ENCODE measurements around the gene LIG1. TPM values are rescaled to one million over a fixed set of nuclear protein-coding genes. Genes with fewer than 3 reads are reported as not detected.

The LIG1 gene
- total RNA-seq, 1 donor from 2014 or later = 19.2 TPM

DNA sequence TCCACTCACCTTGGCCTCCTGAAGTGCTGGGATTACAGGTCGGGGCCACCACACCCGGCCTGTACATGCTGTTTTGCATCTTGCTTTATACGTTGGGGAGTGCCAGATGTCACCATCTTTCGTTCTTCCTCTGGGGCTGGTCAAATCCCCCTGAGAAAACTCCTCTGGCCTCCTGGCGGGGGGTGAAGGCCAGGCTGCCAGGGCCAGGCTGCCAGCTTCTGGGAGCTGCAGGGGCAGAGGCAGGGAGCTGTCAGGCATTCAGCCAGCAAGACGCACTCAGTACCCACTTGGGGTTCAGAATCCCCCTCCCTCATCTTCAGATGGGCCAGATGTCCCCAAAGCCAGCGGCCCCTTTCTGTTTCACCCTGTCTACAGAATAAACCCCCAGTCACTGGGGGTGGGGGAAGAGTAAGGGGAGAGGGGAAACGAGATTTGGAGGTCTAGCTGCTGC is 16.4 kb upstream of the LIG1 start:
- Histone ChIP-seq H3K4me3 (ENCODE audit: insufficient read depth, low read depth, low read length) (no peak overlapping the region), H4K20me1 (ENCODE audit: insufficient read depth, low read length) (no peaks in the 10 kb centered on the region), H3K27me3 (ENCODE audit: insufficient read depth, low read length) (no peaks in the 10 kb centered on the region), H3K27ac (ENCODE audit: low read depth, low read length) (no peak overlapping the region), H3K4me1 (ENCODE audit: insufficient read depth, low read length) (no peaks in the 10 kb centered on the region), H3K9me3 (ENCODE audit: insufficient read depth, low read depth, low read length) (no peaks in the 10 kb centered on the region), H3K9ac (ENCODE audit: low read length) (no peak overlapping the region), H3K36me3 (ENCODE audit: insufficient read depth, low read length) (no peaks in the 10 kb centered on the region), H2AFZ (ENCODE audit: low read depth, low read length) (no peak overlapping the region), H3K4me2 (ENCODE audit: low read length) (no peak overlapping the region), H3K79me2 (ENCODE audit: insufficient read depth, low read length) (no peaks in the 10 kb centered on the region)
- TF ChIP-seq, protein P1, sequence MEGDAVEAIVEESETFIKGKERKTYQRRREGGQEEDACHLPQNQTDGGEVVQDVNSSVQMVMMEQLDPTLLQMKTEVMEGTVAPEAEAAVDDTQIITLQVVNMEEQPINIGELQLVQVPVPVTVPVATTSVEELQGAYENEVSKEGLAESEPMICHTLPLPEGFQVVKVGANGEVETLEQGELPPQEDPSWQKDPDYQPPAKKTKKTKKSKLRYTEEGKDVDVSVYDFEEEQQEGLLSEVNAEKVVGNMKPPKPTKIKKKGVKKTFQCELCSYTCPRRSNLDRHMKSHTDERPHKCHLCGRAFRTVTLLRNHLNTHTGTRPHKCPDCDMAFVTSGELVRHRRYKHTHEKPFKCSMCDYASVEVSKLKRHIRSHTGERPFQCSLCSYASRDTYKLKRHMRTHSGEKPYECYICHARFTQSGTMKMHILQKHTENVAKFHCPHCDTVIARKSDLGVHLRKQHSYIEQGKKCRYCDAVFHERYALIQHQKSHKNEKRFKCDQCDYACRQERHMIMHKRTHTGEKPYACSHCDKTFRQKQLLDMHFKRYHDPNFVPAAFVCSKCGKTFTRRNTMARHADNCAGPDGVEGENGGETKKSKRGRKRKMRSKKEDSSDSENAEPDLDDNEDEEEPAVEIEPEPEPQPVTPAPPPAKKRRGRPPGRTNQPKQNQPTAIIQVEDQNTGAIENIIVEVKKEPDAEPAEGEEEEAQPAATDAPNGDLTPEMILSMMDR (IDR thresholded peaks at IDR 0.05; ENCODE audit: insufficient read depth, low read depth, low read length) = no peak
- TF ChIP-seq EZH2 (IDR thresholded peaks at IDR 0.05; ENCODE audit: insufficient read depth, low read length) = no peak
- H3K4me1 Mint-ChIP-seq (ENCODE audit: low read depth, unreplicated experiment) = peaks cover 2% of the 10 kb centered on the region
- FAIRE-seq (no peak), DNase-seq (ENCODE audit: low read depth) (no peak)
- H3K4me3 Mint-ChIP-seq (ENCODE audit: unreplicated experiment) = no peak overlapping the region
- no peak overlapping the region for H3K27ac Mint-ChIP-seq (ENCODE audit: unreplicated experiment)
- peaks cover 23% of the 10 kb centered on the region for H3K36me3 Mint-ChIP-seq (ENCODE audit: low read depth, unreplicated experiment)
- H3K27me3 Mint-ChIP-seq (ENCODE audit: low read depth, unreplicated experiment) = no peaks in the 10 kb centered on the region
- H3K9me3 Mint-ChIP-seq (ENCODE audit: unreplicated experiment) = peaks cover 2% of the 10 kb centered on the region

DNA sequence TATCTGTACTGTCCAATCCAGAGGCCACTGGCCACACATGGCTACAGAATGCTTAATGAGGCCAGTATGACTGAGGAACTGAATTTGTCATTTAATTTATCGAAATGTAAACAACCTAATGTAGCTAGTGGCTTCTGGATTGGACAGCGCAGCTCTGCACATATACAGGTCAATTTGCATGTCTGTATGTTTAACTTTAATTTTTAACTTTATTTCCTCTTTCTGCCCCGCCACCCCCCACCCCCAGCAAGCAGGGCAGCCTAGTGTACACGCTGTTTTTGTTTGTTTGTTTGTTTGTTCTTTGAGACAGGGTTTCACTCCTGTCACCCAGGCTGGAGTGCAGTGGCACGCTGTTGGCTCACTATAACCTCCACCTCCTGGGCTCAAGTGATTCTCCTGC is 15.9 kb upstream of the LIG1 start:
- no peaks in the 10 kb centered on the region for H4K20me1 ChIP-seq (ENCODE audit: insufficient read depth, low read length)
- H3K36me3 Mint-ChIP-seq (ENCODE audit: low read depth, unreplicated experiment) = peaks cover 24% of the 10 kb centered on the region
- peaks cover 2% of the 10 kb centered on the region for H3K4me1 Mint-ChIP-seq (ENCODE audit: low read depth, unreplicated experiment)
- H3K9me3 Mint-ChIP-seq (ENCODE audit: unreplicated experiment) = peaks cover 6% of the 10 kb centered on the region
- no peaks in the 10 kb centered on the region for H3K9me3 ChIP-seq (ENCODE audit: insufficient read depth, low read depth, low read length)
- H3K4me3 Mint-ChIP-seq (ENCODE audit: unreplicated experiment) = no peak overlapping the region
- H2AFZ ChIP-seq (ENCODE audit: low read depth, low read length) = no peak overlapping the region
- H3K36me3 ChIP-seq (ENCODE audit: insufficient read depth, low read length) = no peaks in the 10 kb centered on the region
- no peak for TF ChIP-seq EZH2 (IDR thresholded peaks at IDR 0.05; ENCODE audit: insufficient read depth, low read length)
- TF ChIP-seq, protein P1 (IDR thresholded peaks at IDR 0.05; ENCODE audit: insufficient read depth, low read depth, low read length) = no peak
- DNase-seq (ENCODE audit: low read depth) = no peak
- H3K27ac Mint-ChIP-seq (ENCODE audit: unreplicated experiment) = no peak overlapping the region
- H3K27ac ChIP-seq (ENCODE audit: low read depth, low read length) = no peak overlapping the region
- no peaks in the 10 kb centered on the region for H3K79me2 ChIP-seq (ENCODE audit: insufficient read depth, low read length)
- no peak overlapping the region for H3K4me3 ChIP-seq (ENCODE audit: insufficient read depth, low read depth, low read length)
- no peak for FAIRE-seq
- no peaks in the 10 kb centered on the region for H3K4me1 ChIP-seq (ENCODE audit: insufficient read depth, low read length)
- no peak overlapping the region for H3K4me2 ChIP-seq (ENCODE audit: low read length)
- no peaks in the 10 kb centered on the region for H3K27me3 Mint-ChIP-seq (ENCODE audit: low read depth, unreplicated experiment)
- no peak overlapping the region for H3K9ac ChIP-seq (ENCODE audit: low read length)
- no peaks in the 10 kb centered on the region for H3K27me3 ChIP-seq (ENCODE audit: insufficient read depth, low read length)

DNA sequence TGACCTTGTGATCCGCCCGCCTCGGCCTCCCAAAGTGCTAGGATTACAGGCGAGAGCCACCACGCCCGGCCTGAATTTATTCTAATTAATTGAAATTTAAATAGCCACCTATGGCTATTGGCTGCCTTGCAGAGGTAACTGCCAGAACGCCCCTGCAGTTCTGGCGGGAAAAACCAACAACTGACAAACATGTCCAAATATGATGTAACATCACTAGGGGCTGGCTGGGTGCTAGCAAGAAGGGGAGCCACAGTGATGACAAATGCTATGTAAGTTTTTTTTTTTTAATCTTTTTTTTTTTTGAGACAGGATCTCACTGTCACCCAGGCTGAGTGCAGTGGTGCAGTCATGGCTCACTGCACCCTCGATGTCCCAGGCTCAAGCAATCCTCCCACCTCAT is 13.2 kb upstream of the LIG1 start:
- Histone ChIP-seq H4K20me1 (ENCODE audit: insufficient read depth, low read length) (no peaks in the 10 kb centered on the region), H3K36me3 (ENCODE audit: insufficient read depth, low read length) (peaks cover 2% of the 10 kb centered on the region), H3K4me3 (ENCODE audit: insufficient read depth, low read depth, low read length) (no peak overlapping the region), H3K4me1 (ENCODE audit: insufficient read depth, low read length) (no peaks in the 10 kb centered on the region), H3K9ac (ENCODE audit: low read length) (no peak overlapping the region), H2AFZ (ENCODE audit: low read depth, low read length) (no peak overlapping the region), H3K79me2 (ENCODE audit: insufficient read depth, low read length) (no peaks in the 10 kb centered on the region), H3K27me3 (ENCODE audit: insufficient read depth, low read length) (no peaks in the 10 kb centered on the region), H3K9me3 (ENCODE audit: insufficient read depth, low read depth, low read length) (no peaks in the 10 kb centered on the region), H3K27ac (ENCODE audit: low read depth, low read length) (no peak overlapping the region), H3K4me2 (ENCODE audit: low read length) (no peak overlapping the region)
- DNase-seq (ENCODE audit: low read depth) = no peak
- Mint-ChIP-seq H3K27ac (ENCODE audit: unreplicated experiment) (no peak overlapping the region), H3K27me3 (ENCODE audit: low read depth, unreplicated experiment) (no peaks in the 10 kb centered on the region), H3K9me3 (ENCODE audit: unreplicated experiment) (peaks cover 6% of the 10 kb centered on the region), H3K4me3 (ENCODE audit: unreplicated experiment) (no peak overlapping the region), H3K36me3 (ENCODE audit: low read depth, unreplicated experiment) (peaks cover 18% of the 10 kb centered on the region), H3K4me1 (ENCODE audit: low read depth, unreplicated experiment) (peaks cover 2% of the 10 kb centered on the region)
- TF ChIP-seq, protein P1 (IDR thresholded peaks at IDR 0.05; ENCODE audit: insufficient read depth, low read depth, low read length) = no peak
- TF ChIP-seq EZH2 (IDR thresholded peaks at IDR 0.05; ENCODE audit: insufficient read depth, low read length) = no peak
- FAIRE-seq = no peak
